Measurements from ENCODE around the gene TPSAB1.

The TPSAB1 gene

DNA sequence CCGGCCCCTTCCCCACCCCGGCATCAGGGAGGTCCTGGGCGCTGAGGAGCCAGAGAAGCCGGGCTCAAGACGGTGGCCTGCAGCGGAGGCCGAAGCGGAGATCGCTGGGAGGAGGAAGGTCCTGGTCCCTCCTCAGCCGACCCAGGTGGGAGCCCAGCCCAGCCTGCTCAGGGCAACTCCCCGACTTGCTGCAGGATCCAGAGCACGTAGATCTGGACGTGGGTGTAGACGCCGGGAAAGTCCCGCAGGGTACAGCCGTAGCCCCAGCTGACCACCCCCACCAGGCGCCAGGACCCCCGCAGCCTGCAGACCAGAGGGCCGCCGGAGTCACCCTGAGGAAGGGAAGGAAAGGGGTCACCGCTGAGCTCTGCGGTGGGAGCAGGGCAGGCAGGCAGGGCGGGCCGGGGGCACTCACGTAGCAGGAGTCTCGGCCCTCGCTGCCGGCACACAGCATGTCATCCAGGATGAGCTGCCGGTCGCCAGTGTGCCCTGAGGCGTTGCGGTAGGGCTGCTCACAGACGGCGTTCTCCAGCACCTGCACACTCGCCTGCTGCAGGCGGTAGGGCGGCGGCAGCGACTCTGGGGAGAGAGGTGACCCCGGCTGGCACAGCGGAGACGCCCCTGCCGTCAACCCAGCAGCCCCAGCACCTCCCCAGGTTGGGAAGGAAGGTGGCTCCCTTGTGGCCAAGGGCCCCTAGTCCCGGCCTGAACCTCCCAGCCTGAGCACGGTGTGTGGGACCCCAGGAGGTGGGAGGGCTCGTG lies 20.8 kb downstream of the TPSAB1 start:
- TF ChIP-seq, protein P1, sequence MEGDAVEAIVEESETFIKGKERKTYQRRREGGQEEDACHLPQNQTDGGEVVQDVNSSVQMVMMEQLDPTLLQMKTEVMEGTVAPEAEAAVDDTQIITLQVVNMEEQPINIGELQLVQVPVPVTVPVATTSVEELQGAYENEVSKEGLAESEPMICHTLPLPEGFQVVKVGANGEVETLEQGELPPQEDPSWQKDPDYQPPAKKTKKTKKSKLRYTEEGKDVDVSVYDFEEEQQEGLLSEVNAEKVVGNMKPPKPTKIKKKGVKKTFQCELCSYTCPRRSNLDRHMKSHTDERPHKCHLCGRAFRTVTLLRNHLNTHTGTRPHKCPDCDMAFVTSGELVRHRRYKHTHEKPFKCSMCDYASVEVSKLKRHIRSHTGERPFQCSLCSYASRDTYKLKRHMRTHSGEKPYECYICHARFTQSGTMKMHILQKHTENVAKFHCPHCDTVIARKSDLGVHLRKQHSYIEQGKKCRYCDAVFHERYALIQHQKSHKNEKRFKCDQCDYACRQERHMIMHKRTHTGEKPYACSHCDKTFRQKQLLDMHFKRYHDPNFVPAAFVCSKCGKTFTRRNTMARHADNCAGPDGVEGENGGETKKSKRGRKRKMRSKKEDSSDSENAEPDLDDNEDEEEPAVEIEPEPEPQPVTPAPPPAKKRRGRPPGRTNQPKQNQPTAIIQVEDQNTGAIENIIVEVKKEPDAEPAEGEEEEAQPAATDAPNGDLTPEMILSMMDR (IDR thresholded peaks at IDR 0.05; ENCODE audit: extremely low read depth, missing control alignments): no peak

DNA sequence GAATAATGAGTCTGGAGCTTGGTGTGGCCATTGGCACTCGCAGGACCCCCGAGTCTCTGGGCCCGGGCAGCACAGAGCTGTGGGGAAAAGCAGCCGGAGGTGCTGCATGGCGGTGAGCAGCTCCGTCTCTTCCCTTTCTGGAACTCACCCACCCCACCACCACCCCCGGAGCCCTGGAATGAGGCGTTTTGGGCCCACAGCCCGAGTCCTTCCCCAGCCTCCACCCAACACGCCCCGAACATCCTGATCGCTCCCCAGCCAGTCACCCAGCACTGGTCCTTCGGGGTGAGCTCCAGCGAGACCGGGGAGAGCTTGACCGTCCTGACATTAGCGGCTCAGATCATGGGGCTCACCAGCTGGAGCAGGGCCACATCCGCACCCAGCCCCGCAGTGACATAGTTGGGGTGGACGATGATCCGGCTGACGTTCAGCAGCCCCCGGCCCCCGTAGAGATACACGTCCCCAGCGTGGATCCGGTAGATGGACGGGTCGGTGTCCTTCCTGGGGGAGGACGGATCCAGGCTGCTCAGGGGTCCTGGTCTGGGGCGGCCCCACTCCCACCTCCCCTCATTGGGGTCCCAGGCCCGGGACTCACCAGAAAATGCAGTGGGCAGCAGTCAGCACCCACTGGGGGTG lies 21.8 kb downstream of the TPSAB1 start:
- TF ChIP-seq, protein P1 (IDR thresholded peaks at IDR 0.05; ENCODE audit: extremely low read depth, missing control alignments): no peak
- DNase-seq (ENCODE audit: low spot score): no peak

More for the DNA sequence above, 20.8 kb downstream of the TPSAB1 start:
- DNase-seq (ENCODE audit: low spot score): peak; percentile 53

DNA sequence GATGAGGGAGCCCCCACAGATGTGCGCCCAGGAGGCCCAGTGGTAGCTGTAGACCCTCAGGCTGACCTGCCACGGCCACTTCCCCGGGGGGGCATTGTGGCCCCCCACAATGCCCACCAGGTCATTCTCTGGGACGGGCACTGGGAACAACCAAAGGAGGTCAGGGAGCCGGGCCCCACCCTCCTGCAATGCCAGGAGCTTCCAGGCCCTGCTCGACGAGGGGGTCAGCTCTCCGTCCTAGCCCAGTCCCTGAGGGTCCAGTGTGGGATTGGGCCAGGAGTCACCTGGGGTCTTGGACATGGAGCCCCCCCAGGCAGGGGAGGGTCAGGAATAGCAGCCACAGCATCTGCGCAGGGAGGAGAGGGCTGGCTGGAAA lies 22.3 kb downstream of the TPSAB1 start:
- TF ChIP-seq, protein P1 (IDR thresholded peaks at IDR 0.05; ENCODE audit: extremely low read depth, missing control alignments): no peak
- no peak for DNase-seq (ENCODE audit: low spot score)

DNA sequence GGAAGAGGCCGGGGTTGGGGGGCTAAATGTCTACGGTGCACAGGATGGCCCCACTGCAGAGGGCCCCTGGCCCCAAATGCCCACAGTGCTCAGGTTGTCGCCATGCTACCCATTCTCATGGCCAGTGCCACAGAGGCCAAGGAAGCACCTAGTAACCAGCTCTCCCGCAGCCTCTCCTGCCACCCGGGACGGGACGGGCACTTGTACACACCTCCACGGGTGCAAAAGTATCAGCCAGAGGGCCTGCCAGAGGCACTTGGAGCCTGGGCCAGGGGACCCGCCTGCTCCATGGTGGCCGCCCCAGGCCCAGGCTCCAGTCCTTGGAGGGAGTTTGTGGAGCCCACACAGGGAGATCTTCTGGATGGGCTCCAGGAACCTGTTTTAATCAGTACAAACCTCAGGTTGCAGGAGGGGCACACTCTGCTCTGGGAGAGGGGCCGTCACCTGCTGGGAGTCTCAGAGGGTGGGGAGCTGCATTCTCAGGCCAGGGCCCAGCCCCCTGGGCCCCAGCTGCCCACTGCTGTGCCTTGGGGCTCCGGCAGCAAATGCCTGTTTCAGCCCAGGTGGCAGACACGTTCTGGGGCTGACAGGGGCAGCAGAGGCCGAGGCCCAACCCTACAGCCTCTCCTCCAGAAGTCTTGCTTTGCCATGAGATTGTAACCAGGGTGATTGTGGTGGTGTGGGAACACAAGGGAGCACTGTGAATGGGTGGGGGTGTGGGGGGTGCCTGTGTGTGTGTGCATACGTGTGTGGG lies 23.3 kb downstream of the TPSAB1 start:
- DNase-seq (ENCODE audit: low spot score): no peak
- TF ChIP-seq, protein P1 (IDR thresholded peaks at IDR 0.05; ENCODE audit: extremely low read depth, missing control alignments): no peak

DNA sequence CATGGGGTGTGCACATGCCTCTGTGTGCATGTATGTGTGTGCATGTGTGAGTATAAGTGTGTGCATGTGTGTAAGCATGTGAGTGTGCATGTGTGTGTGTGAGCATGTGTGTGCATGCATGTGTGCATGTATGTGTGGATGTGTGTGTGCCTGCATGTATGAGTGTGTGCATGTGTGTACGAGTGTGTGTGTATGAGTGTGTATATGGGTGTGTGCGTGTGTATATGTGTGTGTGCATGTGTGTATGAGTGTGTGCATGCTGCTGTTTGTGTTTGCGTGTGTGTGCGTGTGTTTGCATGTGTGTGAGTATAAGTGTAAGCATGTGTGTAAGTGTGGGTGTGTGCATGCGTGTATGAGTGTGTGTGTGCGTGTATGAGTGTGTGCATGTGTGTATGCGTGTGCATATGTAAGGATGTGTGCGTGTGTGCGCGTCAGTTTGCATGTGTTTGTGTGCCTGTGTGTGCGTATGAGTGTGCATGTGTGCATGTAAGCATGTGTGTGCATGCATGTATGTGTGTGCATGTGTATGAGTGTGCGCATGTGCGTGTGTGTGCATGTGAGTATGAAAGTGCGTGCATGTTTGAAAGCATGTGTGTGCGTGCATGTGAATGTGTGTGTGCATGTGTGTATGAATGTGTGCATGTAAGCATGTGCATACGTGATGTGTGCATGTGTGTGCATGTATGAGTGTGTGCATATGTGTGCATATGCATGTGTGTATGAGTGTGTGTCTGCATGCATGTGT lies 24.0 kb downstream of the TPSAB1 start:
- no peak for DNase-seq (ENCODE audit: low spot score)
- TF ChIP-seq, protein P1 (IDR thresholded peaks at IDR 0.05; ENCODE audit: extremely low read depth, missing control alignments): no peak

DNA sequence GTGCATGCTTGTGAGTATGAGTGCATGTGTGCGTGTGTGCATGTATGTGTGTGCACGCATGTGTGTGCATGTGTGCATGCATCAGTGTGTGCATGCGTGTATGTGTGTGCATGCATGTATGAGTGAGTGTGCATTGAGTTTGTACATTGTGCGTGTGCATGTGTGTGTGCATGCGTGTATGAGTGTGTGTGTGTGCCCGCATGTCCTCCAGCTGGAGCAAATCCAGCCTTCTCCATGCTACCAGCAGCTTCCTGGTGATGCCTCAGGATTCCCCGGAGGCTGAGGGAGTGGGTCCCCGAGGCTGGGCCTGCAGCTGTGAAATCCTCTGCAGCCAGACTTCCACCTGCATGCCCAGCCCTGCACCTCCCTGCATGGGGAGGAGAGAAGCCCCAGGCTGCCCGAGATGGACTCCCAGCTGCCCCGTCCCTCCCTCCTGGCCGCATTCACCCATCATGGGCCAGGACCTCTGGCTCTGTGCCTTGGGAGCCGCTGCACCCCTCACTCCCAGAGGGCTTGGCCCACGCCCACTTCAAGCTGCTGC lies 24.7 kb downstream of the TPSAB1 start:
- TF ChIP-seq, protein P1 (IDR thresholded peaks at IDR 0.05; ENCODE audit: extremely low read depth, missing control alignments): no peak
- no peak for DNase-seq (ENCODE audit: low spot score)

Measured in GM20000 (cell line).